ENCODE data around the gene DUSP28.
"Not testable (repeated sequence)": the region's sequence is repeated elsewhere in the genome, so short reads cannot be mapped to it uniquely, and the experiment has no call there.

DUSP28 gene

GRCh38 chr2:240519396-240520129 lies 40.6 kb upstream of the DUSP28 start:
- no peak for TF ChIP-seq ZNF280C (tag by site-specific recombination; IDR thresholded peaks at IDR 0.05)
- no peak for TF ChIP-seq ZNF433 (tag by site-specific recombination; IDR thresholded peaks at IDR 0.05; ENCODE audit: low read depth)
- TF ChIP-seq ZNF513 (tag by site-specific recombination; IDR thresholded peaks at IDR 0.05) = no peak
- Histone ChIP-seq H3K27ac (ENCODE audit: extremely low read depth, low read depth, low read length) (no peak overlapping the region), H3K36me3 (ENCODE audit: control insufficient read depth in 2 of 2, insufficient read depth in 1 of 2, low read length in 2 of 2) (peaks cover 0 to 23% of the 10 kb centered on the region in 2 experiments; a peak in 1 of 3 replicates), H3K4me3 (ENCODE audit: low read depth, low read length) (no peak overlapping the region), H3K9me3 (ENCODE audit: control insufficient read depth, insufficient read depth, low read depth, low read length) (no peaks in the 10 kb centered on the region), H3K4me1 (ENCODE audit: control insufficient read depth, insufficient read depth, low read length) (no peaks in the 10 kb centered on the region)
- CTCF ChIA-PET = no interaction called here
- POLR2A ChIA-PET = no interaction called here

GRCh38 chr2:240520130-240520973 lies 39.8 kb upstream of the DUSP28 start:
- H3K36me3 ChIP-seq (ENCODE audit: control insufficient read depth in 2 of 2, insufficient read depth in 1 of 2, low read length in 2 of 2) = peaks cover 0 to 28% of the 10 kb centered on the region in 2 experiments; a peak in 1 of 3 replicates
- no peaks in the 10 kb centered on the region for H3K4me1 ChIP-seq (ENCODE audit: control insufficient read depth, insufficient read depth, low read length)
- TF ChIP-seq ELK4 (IDR thresholded peaks at IDR 0.05; ENCODE audit: borderline replicate concordance, low read depth, low read length) (no peak), ZNF221 (tag by site-specific recombination; IDR thresholded peaks at IDR 0.05; ENCODE audit: borderline replicate concordance) (no peak), ZBTB17 (tag by site-specific recombination; IDR thresholded peaks at IDR 0.05) (no peak), ZNF341 (tag by site-specific recombination; IDR thresholded peaks at IDR 0.05; ENCODE audit: low read depth) (no peak), EGR2 (tag by site-specific recombination; IDR thresholded peaks at IDR 0.05; ENCODE audit: low read depth) (0 out of 2 replicates have a peak, but pooled peaks have one; percentile 17)
- ChIA-PET CTCF (no interaction called here), POLR2A (no interaction called here)
- H3K9me3 ChIP-seq (ENCODE audit: control insufficient read depth, insufficient read depth, low read depth, low read length) = no peaks in the 10 kb centered on the region
- H3K27ac ChIP-seq (ENCODE audit: extremely low read depth, low read depth, low read length) = no peak overlapping the region
- no peak overlapping the region for H3K4me3 ChIP-seq (ENCODE audit: low read depth, low read length)

GRCh38 chr2:240520974-240521350 lies 39.2 kb upstream of the DUSP28 start:
- ChIA-PET CTCF (interaction anchor here (0.8 kb wide), 1 partner anchor 46 kb away, joined by 5 read pairs; no protein-coding TSS in a partner anchor), POLR2A (interaction anchor here (0.6 kb wide), 1 partner anchor 42 kb away, joined by 3 read pairs; no protein-coding TSS in a partner anchor)
- no peak overlapping the region for H3K27ac ChIP-seq (ENCODE audit: extremely low read depth, low read depth, low read length)
- H3K36me3 ChIP-seq (ENCODE audit: control insufficient read depth in 2 of 2, insufficient read depth in 1 of 2, low read length in 2 of 2) = peaks cover 0 to 34% of the 10 kb centered on the region in 2 experiments; a peak in 1 of 3 replicates
- H3K4me3 ChIP-seq (ENCODE audit: low read depth, low read length) = no peak overlapping the region
- TF ChIP-seq ZNF16 (tag by site-specific recombination; IDR thresholded peaks at IDR 0.05; ENCODE audit: low read depth) (no peak), ZNF777 (tag by site-specific recombination; IDR thresholded peaks at IDR 0.05; ENCODE audit: borderline replicate concordance) (no peak), GFI1B (tag by site-specific recombination; IDR thresholded peaks at IDR 0.05) (no peak)
- H3K4me1 ChIP-seq (ENCODE audit: control insufficient read depth, insufficient read depth, low read length) = no peaks in the 10 kb centered on the region
- H3K9me3 ChIP-seq (ENCODE audit: control insufficient read depth, insufficient read depth, low read depth, low read length) = no peaks in the 10 kb centered on the region

- POLR2A ChIA-PET = interaction anchor here (0.6 to 0.8 kb wide), 2 partner anchors 29 to 1076 kb away, joined by 3 to 4 read pairs; no protein-coding TSS in a partner anchor
- H3K36me3 ChIP-seq (ENCODE audit: control insufficient read depth in 2 of 2, insufficient read depth in 1 of 2, low read length in 2 of 2) = peaks cover 0 to 39% of the 10 kb centered on the region in 2 experiments; a peak in 2 of 3 replicates
- CTCF ChIA-PET = interaction anchor here (0.6 to 1.3 kb wide), 3 partner anchors 8 to 558 kb away, joined by 3 to 4 read pairs (median 3); no protein-coding TSS in a partner anchor
- H3K27ac ChIP-seq (ENCODE audit: extremely low read depth, low read depth, low read length); H3K4me3 ChIP-seq (ENCODE audit: low read depth, low read length); H3K9me3 ChIP-seq (ENCODE audit: control insufficient read depth, insufficient read depth, low read depth, low read length); H3K4me1 ChIP-seq (ENCODE audit: control insufficient read depth, insufficient read depth, low read length): not testable (repeated sequence)
Observed at GRCh38 chr2:240521885-240522284, 38.3 kb upstream of the DUSP28 start.

All from HEK293 (cell line).